Epithelial cell of proximal tubule (primary cell): ENCODE data around the gene NPM1. TPM values are rescaled to one million over a fixed set of nuclear protein-coding genes. Genes with fewer than 3 reads are reported as not detected.
A peak's percentile ranks its signal among the peaks of the same experiment; 100 is the strongest.

Experiments
- DNase-seq: peaks from one replicate; pipeline ENCODE4 v3.0.0-alpha.2; 2011; ENCODE audit warnings: low read depth
- H3K4me3 ChIP-seq: 2 replicates; pipeline ENCODE4 v1.5.1; 2011; ENCODE audit warnings: low read depth, mild to moderate bottlenecking, low read length
- total RNA-seq: library from RNA; depleted of rRNA; stranded (reverse); fragments of >200 nt; gene quantifications from 2 replicates; pipeline ENCODE4 v1.2.3, GENCODE V29; 2015
- TF ChIP-seq, protein P1 (sequence below): conservative IDR thresholded peaks from 2 replicates; pipeline ENCODE4 v1.5.1; 2012; ENCODE audit warnings: low read depth, mild to moderate bottlenecking, low read length

The NPM1 gene
- total RNA-seq, 1 donor from 2014 or later: 1,693 TPM

DNA sequence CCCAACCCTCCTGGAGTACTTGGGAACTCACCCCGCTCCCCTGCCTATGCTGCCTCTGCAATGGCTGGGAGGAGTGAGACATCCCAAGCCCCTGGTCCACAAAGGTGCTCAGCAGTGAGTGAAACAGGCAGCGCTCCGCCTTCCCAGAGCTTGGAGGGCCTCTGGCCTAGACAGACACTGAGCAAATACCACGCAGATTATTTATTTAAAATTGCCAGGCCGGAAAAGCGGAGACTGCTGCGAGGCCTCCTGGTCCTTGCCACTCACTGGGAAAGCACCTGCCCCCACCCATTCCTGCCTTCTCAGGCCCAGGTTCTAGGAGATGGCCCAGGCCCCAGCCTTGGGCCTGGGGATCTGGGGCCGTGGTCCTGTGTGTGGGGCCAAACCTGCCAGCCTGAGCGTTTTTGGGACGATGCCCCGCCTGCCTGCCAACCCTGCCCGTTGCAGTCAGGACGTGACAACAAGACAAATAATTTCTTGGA, 49.2 kb downstream of the NPM1 start:
- H3K4me3 ChIP-seq: no peak overlapping the region
- DNase-seq: no peak
- TF ChIP-seq, protein P1, sequence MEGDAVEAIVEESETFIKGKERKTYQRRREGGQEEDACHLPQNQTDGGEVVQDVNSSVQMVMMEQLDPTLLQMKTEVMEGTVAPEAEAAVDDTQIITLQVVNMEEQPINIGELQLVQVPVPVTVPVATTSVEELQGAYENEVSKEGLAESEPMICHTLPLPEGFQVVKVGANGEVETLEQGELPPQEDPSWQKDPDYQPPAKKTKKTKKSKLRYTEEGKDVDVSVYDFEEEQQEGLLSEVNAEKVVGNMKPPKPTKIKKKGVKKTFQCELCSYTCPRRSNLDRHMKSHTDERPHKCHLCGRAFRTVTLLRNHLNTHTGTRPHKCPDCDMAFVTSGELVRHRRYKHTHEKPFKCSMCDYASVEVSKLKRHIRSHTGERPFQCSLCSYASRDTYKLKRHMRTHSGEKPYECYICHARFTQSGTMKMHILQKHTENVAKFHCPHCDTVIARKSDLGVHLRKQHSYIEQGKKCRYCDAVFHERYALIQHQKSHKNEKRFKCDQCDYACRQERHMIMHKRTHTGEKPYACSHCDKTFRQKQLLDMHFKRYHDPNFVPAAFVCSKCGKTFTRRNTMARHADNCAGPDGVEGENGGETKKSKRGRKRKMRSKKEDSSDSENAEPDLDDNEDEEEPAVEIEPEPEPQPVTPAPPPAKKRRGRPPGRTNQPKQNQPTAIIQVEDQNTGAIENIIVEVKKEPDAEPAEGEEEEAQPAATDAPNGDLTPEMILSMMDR: no peak

DNA sequence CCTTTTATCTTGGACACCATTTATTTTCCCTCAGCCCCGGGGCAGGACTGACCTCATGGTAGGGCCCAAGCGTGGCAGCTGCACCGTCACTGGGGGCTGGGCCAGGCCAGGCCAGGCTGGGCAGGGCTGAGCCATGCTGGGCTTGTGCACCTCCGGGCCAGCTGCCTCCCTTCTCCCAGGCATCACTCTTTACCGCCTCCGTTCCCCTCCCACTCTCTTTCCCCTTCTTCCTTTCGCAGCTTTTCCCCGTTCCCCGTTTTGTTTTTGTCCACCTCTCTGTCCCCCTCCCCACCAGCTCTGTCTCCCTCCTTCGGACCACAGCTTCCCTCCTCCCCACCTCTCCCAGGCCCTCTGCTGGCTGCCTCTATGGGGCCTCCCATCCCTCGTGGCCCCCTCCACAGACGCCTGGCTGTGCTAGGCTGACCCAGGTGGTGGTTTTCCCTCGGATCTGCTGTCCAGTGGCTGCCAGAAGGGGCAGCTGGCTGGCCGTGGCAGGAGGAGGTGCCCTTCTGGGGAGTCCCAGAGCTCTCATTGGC, 49.7 kb downstream of the NPM1 start:
- H3K4me3 ChIP-seq: no peak overlapping the region
- TF ChIP-seq, protein P1: no peak

DNA sequence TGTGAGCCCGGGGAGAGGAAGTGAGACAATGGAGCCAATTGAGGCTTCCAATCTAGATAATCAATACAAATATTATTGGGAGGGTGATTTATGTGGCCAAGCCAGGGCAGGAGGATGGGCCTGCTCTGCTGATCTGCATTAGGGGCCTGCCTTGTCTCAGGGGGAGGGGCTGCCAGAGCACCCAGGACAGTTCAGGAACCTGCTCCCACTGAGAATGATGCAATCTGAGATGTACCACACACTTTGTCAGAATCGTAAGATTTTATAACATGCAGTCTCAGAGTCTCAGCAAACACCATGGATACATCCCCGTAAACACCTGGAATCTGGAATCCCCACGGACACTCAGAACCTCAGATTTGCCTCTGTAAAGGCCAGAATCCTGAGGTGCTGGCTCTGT, 51.1 kb downstream of the NPM1 start:
- TF ChIP-seq, protein P1: no peak
- DNase-seq: no peak
- H3K4me3 ChIP-seq: no peak overlapping the region

More for the DNA sequence above, 49.7 kb downstream of the NPM1 start:
- no peak for DNase-seq

DNA sequence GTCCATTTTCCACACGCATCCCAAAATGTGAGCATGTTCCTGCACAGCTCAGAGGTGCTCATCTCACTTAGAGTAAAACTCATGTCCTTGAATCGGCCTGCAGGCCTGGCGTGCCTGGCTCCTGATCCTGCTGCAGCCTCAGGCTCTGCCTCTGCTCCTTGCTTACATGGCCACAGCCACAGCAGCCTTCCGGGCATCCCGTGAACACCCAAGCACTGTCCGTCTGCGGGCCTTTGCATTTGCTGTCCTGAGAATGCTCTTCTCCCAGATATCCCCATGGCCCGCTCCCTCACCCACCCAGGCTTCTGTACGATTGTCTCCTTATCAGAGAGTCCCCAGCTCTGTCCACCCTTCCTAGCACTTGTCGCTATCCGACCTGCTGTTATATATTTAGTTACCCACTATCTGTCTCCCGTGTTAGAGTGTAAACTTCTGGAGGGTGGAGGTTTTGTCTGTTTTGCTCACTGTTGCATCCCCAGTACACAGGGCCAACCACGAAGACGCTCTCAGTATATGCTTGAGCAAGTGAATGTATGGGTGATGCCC, 53.7 kb downstream of the NPM1 start:
- DNase-seq: no peak
- TF ChIP-seq, protein P1: no peak

DNA sequence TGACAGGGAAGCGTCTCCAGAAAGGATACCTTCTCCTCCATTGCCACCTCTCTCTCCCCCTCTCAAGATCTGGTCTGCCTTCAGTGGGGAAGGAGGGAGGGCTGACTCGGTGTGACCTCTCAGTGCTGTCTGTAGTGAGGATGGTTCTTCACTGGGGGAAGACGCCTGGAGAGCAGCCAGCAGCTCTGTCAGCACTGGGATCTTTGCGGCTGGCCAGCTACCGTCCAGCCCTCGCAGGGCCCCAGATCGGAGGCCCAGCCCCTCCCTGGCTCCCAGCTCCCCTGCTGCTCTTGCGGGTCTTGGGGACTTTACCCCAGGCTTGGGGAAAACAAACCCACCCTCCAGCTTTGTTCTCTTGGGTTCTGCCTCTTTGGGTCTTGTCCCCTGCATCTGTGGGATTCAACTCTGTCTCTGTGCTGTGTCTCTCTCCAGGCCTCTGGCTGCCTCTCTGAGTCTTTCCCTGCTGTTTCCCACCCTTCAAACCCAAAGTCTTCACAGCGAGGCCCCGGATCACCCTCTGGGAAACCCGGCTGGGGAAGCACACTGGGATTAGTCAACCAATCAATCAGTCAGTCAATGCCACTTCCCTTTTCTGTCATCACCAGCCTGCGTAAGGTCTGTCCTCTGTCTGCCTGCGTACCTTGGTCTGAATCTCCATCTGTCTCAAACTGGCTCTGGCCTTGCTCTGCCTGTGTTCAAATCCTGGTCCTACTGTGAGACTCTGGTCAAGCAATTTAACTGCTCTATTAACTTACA, 54.8 kb downstream of the NPM1 start:
- H3K4me3 ChIP-seq: no peak overlapping the region
- DNase-seq: no peak
- TF ChIP-seq, protein P1: no peak

More for the DNA sequence above, 53.7 kb downstream of the NPM1 start:
- no peak overlapping the region for H3K4me3 ChIP-seq

DNA sequence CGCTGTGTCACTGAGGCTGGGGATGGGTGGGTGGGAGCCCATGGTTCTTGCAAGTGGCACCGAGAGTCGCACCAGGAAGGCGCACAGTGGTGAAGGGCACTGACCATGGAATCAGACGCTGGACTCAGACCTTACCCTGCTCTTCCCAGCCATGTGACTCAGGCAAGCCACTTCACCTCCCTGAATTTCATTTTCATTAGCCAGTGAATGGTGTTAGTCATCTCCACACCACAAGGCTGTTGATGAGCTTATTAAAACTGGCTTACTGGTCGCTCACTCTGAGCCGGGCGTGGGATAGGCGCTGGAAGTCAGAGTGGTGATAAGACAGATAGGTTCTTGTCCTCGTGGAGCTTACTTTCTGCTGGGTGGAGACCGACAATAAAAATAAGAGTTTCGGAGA, 56.9 kb downstream of the NPM1 start:
- peak; percentile 47 for DNase-seq
- H3K4me3 ChIP-seq: no peak overlapping the region
- TF ChIP-seq, protein P1: no peak
